ENCODE data around the gene LRCH1.

DNA sequence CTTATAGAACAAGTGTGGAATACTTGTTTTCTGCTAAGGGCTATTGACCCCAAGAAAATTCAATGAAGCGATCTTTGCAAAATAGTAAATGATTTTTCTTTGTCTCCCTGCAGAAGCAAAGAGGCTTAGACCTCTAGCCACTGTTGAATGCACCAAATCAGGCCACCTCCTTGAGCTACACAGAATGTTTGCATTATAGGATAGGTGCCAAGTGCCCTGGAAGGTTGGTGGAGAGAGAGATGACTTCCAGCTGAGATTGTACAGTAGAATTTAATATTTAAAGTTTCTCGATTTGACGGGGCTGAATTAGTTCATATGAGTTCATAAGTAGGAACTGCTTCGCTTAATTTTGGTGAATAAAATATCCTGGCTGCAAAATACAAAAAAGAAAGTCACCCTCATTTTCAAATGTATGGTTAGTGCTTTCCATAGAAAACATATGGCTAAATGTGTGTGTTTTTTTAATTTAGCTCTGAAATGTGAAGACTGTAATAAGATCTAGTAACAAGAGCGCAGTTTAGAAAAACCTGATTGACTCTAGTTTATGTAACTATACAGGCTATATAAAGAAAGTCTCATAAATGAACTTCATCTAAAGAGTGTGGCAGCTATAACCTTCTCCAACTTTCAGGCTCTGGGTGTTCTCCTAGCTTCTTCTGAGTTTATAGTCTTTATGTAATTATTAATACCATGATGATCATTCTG lies 41.6 kb downstream of the LRCH1 start:
- TF ChIP-seq HDAC2 (IDR thresholded peaks at IDR 0.05) (no peak), SP1 (IDR thresholded peaks at IDR 0.05; ENCODE audit: low read depth, low read length) (no peak), RB1 (IDR thresholded peaks at IDR 0.05; ENCODE audit: borderline replicate concordance) (no peak), ZNF217 (IDR thresholded peaks at IDR 0.05) (no peak), CBX5 (IDR thresholded peaks at IDR 0.05; ENCODE audit: low read depth) (no peak), YY1 (IDR thresholded peaks at IDR 0.05; ENCODE audit: low read depth, low read length) (no peak), RELA (IDR thresholded peaks at IDR 0.05; ENCODE audit: borderline replicate concordance, partially characterized antibody) (no peak), CREM (IDR thresholded peaks at IDR 0.05; ENCODE audit: low read depth) (no peak)
- TF ChIP-seq, protein P1, sequence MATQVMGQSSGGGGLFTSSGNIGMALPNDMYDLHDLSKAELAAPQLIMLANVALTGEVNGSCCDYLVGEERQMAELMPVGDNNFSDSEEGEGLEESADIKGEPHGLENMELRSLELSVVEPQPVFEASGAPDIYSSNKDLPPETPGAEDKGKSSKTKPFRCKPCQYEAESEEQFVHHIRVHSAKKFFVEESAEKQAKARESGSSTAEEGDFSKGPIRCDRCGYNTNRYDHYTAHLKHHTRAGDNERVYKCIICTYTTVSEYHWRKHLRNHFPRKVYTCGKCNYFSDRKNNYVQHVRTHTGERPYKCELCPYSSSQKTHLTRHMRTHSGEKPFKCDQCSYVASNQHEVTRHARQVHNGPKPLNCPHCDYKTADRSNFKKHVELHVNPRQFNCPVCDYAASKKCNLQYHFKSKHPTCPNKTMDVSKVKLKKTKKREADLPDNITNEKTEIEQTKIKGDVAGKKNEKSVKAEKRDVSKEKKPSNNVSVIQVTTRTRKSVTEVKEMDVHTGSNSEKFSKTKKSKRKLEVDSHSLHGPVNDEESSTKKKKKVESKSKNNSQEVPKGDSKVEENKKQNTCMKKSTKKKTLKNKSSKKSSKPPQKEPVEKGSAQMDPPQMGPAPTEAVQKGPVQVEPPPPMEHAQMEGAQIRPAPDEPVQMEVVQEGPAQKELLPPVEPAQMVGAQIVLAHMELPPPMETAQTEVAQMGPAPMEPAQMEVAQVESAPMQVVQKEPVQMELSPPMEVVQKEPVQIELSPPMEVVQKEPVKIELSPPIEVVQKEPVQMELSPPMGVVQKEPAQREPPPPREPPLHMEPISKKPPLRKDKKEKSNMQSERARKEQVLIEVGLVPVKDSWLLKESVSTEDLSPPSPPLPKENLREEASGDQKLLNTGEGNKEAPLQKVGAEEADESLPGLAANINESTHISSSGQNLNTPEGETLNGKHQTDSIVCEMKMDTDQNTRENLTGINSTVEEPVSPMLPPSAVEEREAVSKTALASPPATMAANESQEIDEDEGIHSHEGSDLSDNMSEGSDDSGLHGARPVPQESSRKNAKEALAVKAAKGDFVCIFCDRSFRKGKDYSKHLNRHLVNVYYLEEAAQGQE (IDR thresholded peaks at IDR 0.05; ENCODE audit: low read depth, low read length), result no peak
- TF ChIP-seq, protein P2, sequence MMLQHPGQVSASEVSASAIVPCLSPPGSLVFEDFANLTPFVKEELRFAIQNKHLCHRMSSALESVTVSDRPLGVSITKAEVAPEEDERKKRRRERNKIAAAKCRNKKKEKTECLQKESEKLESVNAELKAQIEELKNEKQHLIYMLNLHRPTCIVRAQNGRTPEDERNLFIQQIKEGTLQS (IDR thresholded peaks at IDR 0.05; ENCODE audit: borderline replicate concordance, extremely low read depth, low read depth, low read length), result no peak
- TF ChIP-seq, protein P3, sequence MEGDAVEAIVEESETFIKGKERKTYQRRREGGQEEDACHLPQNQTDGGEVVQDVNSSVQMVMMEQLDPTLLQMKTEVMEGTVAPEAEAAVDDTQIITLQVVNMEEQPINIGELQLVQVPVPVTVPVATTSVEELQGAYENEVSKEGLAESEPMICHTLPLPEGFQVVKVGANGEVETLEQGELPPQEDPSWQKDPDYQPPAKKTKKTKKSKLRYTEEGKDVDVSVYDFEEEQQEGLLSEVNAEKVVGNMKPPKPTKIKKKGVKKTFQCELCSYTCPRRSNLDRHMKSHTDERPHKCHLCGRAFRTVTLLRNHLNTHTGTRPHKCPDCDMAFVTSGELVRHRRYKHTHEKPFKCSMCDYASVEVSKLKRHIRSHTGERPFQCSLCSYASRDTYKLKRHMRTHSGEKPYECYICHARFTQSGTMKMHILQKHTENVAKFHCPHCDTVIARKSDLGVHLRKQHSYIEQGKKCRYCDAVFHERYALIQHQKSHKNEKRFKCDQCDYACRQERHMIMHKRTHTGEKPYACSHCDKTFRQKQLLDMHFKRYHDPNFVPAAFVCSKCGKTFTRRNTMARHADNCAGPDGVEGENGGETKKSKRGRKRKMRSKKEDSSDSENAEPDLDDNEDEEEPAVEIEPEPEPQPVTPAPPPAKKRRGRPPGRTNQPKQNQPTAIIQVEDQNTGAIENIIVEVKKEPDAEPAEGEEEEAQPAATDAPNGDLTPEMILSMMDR (IDR thresholded peaks at IDR 0.05 in 2 of 3, conservative IDR thresholded peaks at IDR 0.05 in 1 of 3; ENCODE audit: control insufficient read depth in 2 of 3, extremely low read depth in 1 of 3, insufficient read depth in 1 of 3, low read depth in 3 of 3, low read length in 3 of 3), result no peak
- TF ChIP-seq, protein P4, sequence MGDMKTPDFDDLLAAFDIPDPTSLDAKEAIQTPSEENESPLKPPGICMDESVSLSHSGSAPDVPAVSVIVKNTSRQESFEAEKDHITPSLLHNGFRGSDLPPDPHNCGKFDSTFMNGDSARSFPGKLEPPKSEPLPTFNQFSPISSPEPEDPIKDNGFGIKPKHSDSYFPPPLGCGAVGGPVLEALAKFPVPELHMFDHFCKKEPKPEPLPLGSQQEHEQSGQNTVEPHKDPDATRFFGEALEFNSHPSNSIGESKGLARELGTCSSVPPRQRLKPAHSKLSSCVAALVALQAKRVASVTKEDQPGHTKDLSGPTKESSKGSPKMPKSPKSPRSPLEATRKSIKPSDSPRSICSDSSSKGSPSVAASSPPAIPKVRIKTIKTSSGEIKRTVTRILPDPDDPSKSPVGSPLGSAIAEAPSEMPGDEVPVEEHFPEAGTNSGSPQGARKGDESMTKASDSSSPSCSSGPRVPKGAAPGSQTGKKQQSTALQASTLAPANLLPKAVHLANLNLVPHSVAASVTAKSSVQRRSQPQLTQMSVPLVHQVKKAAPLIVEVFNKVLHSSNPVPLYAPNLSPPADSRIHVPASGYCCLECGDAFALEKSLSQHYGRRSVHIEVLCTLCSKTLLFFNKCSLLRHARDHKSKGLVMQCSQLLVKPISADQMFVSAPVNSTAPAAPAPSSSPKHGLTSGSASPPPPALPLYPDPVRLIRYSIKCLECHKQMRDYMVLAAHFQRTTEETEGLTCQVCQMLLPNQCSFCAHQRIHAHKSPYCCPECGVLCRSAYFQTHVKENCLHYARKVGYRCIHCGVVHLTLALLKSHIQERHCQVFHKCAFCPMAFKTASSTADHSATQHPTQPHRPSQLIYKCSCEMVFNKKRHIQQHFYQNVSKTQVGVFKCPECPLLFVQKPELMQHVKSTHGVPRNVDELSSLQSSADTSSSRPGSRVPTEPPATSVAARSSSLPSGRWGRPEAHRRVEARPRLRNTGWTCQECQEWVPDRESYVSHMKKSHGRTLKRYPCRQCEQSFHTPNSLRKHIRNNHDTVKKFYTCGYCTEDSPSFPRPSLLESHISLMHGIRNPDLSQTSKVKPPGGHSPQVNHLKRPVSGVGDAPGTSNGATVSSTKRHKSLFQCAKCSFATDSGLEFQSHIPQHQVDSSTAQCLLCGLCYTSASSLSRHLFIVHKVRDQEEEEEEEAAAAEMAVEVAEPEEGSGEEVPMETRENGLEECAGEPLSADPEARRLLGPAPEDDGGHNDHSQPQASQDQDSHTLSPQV (IDR thresholded peaks at IDR 0.05), result no peak
- TF ChIP-seq, protein P5, sequence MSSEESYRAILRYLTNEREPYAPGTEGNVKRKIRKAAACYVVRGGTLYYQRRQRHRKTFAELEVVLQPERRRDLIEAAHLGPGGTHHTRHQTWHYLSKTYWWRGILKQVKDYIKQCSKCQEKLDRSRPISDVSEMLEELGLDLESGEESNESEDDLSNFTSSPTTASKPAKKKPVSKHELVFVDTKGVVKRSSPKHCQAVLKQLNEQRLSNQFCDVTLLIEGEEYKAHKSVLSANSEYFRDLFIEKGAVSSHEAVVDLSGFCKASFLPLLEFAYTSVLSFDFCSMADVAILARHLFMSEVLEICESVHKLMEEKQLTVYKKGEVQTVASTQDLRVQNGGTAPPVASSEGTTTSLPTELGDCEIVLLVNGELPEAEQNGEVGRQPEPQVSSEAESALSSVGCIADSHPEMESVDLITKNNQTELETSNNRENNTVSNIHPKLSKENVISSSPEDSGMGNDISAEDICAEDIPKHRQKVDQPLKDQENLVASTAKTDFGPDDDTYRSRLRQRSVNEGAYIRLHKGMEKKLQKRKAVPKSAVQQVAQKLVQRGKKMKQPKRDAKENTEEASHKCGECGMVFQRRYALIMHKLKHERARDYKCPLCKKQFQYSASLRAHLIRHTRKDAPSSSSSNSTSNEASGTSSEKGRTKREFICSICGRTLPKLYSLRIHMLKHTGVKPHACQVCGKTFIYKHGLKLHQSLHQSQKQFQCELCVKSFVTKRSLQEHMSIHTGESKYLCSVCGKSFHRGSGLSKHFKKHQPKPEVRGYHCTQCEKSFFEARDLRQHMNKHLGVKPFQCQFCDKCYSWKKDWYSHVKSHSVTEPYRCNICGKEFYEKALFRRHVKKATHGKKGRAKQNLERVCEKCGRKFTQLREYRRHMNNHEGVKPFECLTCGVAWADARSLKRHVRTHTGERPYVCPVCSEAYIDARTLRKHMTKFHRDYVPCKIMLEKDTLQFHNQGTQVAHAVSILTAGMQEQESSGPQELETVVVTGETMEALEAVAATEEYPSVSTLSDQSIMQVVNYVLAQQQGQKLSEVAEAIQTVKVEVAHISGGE (CRISPR knock-in tag; IDR thresholded peaks at IDR 0.05), result no peak

Data from GM12878 (cell line).